GM12875 (cell line): ENCODE measurements around the gene CPSF6.

Experiments
- H3K4me3 ChIP-seq: one replicate; pipeline ENCODE4 v1.5.1; 2011; ENCODE audit warnings: low read depth, low read length, control low read depth
- TF ChIP-seq, protein P1 (sequence below): IDR thresholded peaks from 2 replicates; pipeline ENCODE4 v1.5.1; 2011; ENCODE audit warnings: low read depth, mild to moderate bottlenecking, control low read depth, inconsistent platforms, low read length, moderate library complexity, borderline replicate concordance; ENCODE audit not compliant: insufficient read depth

Gene CPSF6

DNA sequence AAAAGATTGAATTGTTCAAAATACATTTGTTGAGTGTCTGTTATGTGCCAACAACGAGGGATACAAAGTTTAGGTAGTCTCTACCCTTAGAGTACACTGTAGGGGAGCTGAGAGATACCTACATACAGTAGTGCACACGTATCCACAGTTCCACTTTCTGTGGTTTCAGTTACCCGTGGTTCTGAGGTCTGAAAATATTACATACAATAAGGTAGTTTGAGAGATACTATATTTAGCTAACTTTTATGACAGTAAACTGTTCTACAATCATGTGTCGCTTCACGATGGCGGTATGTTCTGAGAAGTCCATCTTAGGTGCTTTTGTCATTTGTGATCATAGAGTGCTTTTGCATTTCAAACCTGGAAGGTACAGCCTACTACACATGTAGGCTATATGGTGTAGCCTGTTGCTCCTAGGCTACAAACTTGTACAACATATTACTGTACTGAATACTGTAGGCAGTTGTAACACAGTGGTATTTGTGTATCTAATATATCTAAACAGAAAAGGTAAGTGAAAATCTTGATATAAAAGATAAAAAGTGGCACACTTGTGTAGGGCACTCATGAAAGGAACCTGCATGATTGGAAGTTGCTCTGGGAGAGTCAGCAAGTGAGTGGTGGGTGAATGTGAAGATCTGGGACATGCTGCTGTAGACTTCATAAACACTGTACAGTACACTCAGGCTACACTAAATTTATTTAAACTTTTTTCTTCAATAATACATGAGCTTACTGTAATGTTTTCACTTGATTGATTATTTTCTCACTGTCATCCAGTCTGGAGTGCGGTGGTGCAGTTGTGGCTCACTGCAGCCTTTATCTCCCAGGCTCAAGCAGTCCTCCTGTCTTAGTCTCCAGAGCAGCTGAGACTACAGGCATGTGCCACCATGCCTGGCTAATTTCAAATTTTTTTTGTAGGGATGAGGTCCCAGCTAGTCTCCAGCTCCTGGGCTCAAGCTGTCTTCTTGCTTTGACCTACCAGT is 4.0 kb downstream of the CPSF6 start:
- TF ChIP-seq, protein P1, sequence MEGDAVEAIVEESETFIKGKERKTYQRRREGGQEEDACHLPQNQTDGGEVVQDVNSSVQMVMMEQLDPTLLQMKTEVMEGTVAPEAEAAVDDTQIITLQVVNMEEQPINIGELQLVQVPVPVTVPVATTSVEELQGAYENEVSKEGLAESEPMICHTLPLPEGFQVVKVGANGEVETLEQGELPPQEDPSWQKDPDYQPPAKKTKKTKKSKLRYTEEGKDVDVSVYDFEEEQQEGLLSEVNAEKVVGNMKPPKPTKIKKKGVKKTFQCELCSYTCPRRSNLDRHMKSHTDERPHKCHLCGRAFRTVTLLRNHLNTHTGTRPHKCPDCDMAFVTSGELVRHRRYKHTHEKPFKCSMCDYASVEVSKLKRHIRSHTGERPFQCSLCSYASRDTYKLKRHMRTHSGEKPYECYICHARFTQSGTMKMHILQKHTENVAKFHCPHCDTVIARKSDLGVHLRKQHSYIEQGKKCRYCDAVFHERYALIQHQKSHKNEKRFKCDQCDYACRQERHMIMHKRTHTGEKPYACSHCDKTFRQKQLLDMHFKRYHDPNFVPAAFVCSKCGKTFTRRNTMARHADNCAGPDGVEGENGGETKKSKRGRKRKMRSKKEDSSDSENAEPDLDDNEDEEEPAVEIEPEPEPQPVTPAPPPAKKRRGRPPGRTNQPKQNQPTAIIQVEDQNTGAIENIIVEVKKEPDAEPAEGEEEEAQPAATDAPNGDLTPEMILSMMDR, result no peak
- no peak overlapping the region for H3K4me3 ChIP-seq

DNA sequence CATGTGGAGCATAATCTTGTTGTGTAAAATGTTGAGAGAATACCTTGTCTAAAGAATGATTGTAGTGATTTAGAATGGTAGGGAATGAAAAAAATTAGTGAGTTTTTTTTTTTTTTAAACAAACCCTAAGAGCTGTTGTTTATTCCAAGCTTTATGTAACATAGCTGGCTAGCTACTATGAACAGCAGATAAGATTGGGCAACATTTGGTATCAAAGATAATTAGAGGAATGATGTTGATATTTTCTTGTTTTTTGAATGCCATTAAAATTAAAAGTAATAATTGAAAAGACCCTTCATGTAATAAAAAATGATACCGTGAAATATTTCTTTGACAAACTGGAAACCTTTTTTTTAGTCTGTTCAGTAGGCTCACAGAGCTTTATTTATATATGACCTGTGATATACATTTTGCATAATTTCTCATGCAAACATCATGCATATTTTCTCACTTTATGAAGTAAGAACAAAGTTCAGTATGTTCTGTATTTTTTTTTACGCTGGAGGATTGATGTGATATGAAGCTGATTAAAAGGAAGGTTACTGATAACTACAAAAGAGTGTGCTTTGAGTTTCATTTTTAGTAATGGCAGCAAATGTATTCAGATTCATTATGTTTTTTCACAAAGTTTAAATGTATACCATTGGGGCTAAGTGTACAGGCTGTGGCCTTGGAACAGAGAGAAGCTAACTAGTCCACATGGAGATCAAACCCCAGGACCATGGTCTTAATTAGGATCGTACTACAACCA is 8.1 kb downstream of the CPSF6 start:
- H3K4me3 ChIP-seq, result no peak overlapping the region
- TF ChIP-seq, protein P1, result no peak

DNA sequence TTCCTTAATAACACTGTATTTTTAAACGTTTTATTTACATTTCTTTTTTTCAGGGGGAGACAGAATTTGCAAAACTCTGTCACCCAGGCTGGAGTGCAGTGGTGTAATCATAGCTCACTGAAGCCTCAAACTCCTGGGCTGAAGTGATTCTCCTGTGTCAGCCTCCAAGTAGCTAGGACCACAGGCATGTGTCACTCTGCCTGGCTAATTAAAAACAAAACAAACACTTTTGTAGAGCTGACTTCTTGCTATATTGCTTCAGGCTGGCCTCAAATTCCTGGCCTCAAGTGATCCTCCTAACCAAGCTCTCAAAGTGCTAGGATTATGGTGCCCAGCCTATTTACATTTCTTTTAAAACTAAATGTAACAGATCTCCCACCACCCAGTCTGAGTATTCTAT is 12.7 kb downstream of the CPSF6 start:
- TF ChIP-seq, protein P1, result no peak
- no peak overlapping the region for H3K4me3 ChIP-seq

DNA sequence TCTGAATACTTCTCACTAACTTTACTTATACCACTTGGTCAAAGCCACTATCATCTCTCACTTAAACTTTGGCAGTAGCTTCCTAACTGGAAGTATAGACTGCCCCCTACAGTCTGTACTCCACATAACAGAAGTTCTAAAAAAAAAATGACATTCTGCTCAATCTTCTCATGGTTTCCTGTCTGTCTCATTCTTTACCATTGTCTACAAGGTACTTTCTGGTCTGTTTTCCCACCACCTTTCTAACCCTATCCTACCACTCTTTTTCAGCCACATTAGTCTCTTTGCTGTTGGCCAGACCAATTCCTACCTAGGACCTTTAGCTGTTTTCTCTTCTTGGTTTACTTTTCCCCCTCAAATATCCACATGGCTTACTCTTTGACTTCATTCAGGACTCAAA is 14.7 kb downstream of the CPSF6 start:
- TF ChIP-seq, protein P1, result peak; percentile 49; the same call in 1 of the 2 replicates
- no peak overlapping the region for H3K4me3 ChIP-seq

DNA sequence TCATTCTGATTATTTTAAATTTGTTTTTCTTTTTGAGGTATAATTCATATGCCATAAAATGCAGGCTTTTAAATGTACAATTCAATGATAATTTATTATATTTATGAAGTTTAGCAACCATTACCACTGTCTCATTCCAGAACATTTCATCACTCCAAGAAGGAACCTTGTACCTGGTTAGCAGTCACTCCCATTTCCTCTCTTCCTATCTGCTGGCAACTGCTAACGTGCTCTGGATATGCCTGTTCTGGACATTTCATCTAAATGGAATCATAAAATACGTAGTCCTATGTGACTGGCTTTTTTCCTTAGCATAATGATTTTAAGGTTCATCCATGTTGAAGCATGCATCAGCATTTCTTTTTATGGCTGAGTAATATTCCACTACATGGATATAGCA is 15.5 kb downstream of the CPSF6 start:
- TF ChIP-seq, protein P1, result no peak
- H3K4me3 ChIP-seq, result no peak overlapping the region

DNA sequence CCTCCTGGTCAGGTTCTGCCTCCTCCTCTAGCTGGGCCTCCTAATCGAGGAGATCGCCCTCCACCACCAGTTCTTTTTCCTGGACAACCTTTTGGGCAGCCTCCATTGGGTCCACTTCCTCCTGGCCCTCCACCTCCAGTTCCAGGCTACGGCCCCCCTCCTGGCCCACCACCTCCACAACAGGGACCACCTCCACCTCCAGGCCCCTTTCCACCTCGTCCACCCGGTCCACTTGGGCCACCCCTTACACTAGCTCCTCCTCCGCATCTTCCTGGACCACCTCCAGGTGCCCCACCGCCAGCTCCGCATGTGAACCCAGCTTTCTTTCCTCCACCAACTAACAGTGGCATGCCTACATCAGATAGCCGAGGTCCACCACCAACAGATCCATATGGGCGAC is 19.3 kb downstream of the CPSF6 start:
- TF ChIP-seq, protein P1, result no peak
- no peak overlapping the region for H3K4me3 ChIP-seq
